Measurements from ENCODE around the gene POU2AF1.

The POU2AF1 gene

GRCh38 chr11:111388842-111389241 lies 9.8 kb upstream of the POU2AF1 start:
- Histone ChIP-seq H3K27ac (peak overlapping the region; percentile 50; the same call in 1 of the 2 replicates), H3K36me3 (no peaks in the 10 kb centered on the region), H3K4me3 (no peak overlapping the region), H4K20me1 (no peaks in the 10 kb centered on the region), H3K4me2 (peak overlapping the region; percentile 60), H3K27me3 (no peaks in the 10 kb centered on the region), H3K9ac (no peak overlapping the region), H3K4me1 (peaks cover 29% of the 10 kb centered on the region), H3K9me3 (peaks cover 23% of the 10 kb centered on the region)
- TF ChIP-seq Cebpa-rat (IDR thresholded peaks at IDR 0.05): no peak

DNA sequence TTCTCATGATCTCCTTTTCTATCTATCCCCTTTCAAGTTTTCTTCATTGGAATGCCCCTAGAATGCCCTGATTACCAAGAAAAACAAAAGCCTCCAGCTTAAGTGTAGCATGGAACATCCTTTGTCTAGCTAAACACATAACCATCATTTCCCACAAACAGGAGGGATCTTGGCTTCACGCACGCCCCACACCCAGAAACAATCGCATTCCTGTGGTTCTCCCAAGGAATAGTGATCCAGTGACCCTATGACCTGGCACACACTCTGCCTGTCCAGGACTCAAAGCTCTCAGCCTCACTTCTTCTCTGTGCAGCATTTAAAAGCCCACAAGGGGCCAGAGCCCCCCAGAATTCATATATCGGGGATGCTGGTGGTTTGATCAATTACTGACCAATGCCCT lies 9.3 kb upstream of the POU2AF1 start:
- no peak overlapping the region for H3K4me3 ChIP-seq
- H3K4me1 ChIP-seq: peaks cover 31% of the 10 kb centered on the region
- no peaks in the 10 kb centered on the region for H3K36me3 ChIP-seq
- TF ChIP-seq Cebpa-rat (IDR thresholded peaks at IDR 0.05): no peak
- H3K4me2 ChIP-seq: peak overlapping the region; percentile 60
- H3K27ac ChIP-seq: peak overlapping the region; percentile 50; the same call in 1 of the 2 replicates
- no peaks in the 10 kb centered on the region for H3K27me3 ChIP-seq
- H4K20me1 ChIP-seq: no peaks in the 10 kb centered on the region
- no peak overlapping the region for H3K9ac ChIP-seq
- peaks cover 25% of the 10 kb centered on the region for H3K9me3 ChIP-seq

DNA sequence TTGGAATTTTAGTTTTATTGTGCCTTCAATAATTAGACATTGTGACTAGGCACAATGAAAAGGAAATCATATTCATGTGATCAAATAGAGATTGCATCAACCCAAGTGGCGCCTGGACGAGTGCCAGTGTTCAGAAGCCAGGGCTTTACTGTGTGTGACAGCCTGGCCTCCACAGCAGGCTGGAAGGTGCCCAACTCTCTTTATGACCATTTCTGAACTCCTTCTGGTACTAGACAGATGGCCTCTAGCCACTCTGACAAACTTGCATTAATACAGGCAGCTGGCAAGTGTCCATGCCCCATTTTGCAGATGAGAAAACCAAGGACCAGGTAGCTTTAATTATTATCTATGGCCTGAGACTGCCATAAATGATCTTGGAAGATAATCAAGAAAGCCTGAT lies 8.3 kb upstream of the POU2AF1 start:
- no peak overlapping the region for H3K4me2 ChIP-seq
- no peak for TF ChIP-seq Cebpa-rat (IDR thresholded peaks at IDR 0.05)
- H3K4me1 ChIP-seq: peaks cover 41% of the 10 kb centered on the region
- no peaks in the 10 kb centered on the region for H4K20me1 ChIP-seq
- H3K27me3 ChIP-seq: no peaks in the 10 kb centered on the region
- H3K36me3 ChIP-seq: no peaks in the 10 kb centered on the region
- no peak overlapping the region for H3K9ac ChIP-seq
- H3K9me3 ChIP-seq: peaks cover 27% of the 10 kb centered on the region
- H3K4me3 ChIP-seq: no peak overlapping the region
- H3K27ac ChIP-seq: no peak overlapping the region

GRCh38 chr11:111386611-111387150 lies 7.6 kb upstream of the POU2AF1 start:
- Histone ChIP-seq H3K4me2 (no peak overlapping the region), H3K27ac (no peak overlapping the region), H3K9me3 (peaks cover 27% of the 10 kb centered on the region), H3K27me3 (no peaks in the 10 kb centered on the region), H3K9ac (no peak overlapping the region), H4K20me1 (no peaks in the 10 kb centered on the region), H3K36me3 (no peaks in the 10 kb centered on the region), H3K4me1 (peaks cover 48% of the 10 kb centered on the region), H3K4me3 (no peak overlapping the region)
- TF ChIP-seq Cebpa-rat (IDR thresholded peaks at IDR 0.05): no peak

DNA sequence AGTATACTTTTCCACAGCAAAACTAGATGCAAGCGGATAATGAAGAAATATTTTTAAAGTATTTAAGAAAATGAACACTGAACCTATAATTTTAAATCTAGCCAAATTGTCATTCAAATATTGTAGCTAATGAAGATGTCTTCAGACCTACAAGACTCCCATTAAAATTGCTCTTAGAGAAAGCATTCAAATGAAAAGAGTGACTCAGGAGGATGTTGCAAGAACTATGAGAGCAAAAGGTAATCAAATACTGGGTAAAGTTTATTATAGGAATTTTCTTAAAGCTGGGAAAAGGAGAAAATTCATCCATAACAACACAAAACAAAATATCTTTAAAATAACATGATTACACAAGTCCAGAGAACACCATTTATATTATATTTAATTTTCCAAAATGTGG lies 5.4 kb upstream of the POU2AF1 start:
- H3K4me2 ChIP-seq: no peak overlapping the region
- peaks cover 27% of the 10 kb centered on the region for H3K9me3 ChIP-seq
- H3K27ac ChIP-seq: no peak overlapping the region
- H3K36me3 ChIP-seq: no peaks in the 10 kb centered on the region
- no peaks in the 10 kb centered on the region for H3K27me3 ChIP-seq
- H3K4me3 ChIP-seq: no peak overlapping the region
- H3K4me1 ChIP-seq: peaks cover 53% of the 10 kb centered on the region
- H4K20me1 ChIP-seq: no peaks in the 10 kb centered on the region
- no peak for TF ChIP-seq Cebpa-rat (IDR thresholded peaks at IDR 0.05)
- H3K9ac ChIP-seq: no peak overlapping the region

DNA sequence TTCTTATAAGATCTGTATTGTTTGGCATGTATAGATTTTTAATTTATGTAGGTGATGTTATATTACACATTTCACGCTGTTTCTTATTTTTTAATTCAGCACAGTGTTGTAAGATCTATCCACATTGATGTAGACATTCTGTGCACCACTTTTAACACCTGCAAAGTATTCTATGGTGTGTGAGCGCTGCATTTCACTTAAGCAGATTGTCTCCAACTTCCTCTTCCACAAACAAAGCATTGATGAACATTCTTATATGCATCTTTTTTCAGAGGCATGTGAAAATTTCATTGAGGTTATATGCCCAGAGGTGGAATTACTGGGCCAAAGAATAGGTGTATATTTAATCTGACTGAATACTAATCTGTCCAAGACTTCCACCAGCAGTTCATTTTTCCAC lies 3.4 kb upstream of the POU2AF1 start:
- Histone ChIP-seq H3K4me2 (peak overlapping the region; percentile 88), H3K9me3 (peaks cover 23% of the 10 kb centered on the region), H3K4me3 (no peak overlapping the region), H3K9ac (no peak overlapping the region), H4K20me1 (no peaks in the 10 kb centered on the region), H3K27ac (peak overlapping the region; percentile 100), H3K27me3 (no peaks in the 10 kb centered on the region), H3K36me3 (no peaks in the 10 kb centered on the region), H3K4me1 (peaks cover 43% of the 10 kb centered on the region)
- TF ChIP-seq Cebpa-rat (IDR thresholded peaks at IDR 0.05): no peak

DNA sequence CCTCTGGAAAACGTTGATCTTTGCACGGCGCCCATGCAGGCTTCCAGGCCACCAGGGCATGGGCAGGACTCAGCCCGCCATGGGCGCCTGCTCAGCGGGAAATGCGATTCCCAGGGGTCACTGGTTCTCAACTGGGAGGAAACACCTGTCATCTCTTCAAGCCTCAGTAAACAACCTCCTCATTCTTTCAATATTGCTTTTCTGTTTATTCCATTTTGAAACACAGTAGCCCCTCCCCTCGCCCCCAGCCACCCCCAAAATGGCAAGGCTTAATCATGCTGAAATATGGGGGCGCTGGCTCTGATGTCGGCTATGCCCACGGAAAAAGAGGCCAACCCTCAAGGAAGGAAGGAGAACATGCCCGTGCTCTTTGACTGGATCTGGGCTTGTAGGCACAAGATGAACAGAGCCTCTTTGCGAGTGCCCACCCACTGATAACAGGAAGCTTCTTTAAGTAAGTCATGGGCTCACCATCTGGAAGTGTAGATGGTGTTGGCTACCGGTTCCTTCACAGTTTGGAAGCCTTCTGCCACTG lies 594 bp upstream of the POU2AF1 start:
- Histone ChIP-seq H3K4me2 (peak overlapping the region; percentile 88), H3K9ac (peak overlapping the region; percentile 96), H3K9me3 (0 out of 2 replicates have a peak, but pooled peaks cover 4% of the 10 kb centered on the region), H3K36me3 (peaks cover 3% of the 10 kb centered on the region; the same call in 1 of the 2 replicates), H3K4me3 (peak overlapping the region; percentile 69), H3K4me1 (peaks cover 71% of the 10 kb centered on the region), H4K20me1 (no peaks in the 10 kb centered on the region), H3K27me3 (no peaks in the 10 kb centered on the region), H3K27ac (peak overlapping the region; percentile 100)
- no peak for TF ChIP-seq Cebpa-rat (IDR thresholded peaks at IDR 0.05)

DNA sequence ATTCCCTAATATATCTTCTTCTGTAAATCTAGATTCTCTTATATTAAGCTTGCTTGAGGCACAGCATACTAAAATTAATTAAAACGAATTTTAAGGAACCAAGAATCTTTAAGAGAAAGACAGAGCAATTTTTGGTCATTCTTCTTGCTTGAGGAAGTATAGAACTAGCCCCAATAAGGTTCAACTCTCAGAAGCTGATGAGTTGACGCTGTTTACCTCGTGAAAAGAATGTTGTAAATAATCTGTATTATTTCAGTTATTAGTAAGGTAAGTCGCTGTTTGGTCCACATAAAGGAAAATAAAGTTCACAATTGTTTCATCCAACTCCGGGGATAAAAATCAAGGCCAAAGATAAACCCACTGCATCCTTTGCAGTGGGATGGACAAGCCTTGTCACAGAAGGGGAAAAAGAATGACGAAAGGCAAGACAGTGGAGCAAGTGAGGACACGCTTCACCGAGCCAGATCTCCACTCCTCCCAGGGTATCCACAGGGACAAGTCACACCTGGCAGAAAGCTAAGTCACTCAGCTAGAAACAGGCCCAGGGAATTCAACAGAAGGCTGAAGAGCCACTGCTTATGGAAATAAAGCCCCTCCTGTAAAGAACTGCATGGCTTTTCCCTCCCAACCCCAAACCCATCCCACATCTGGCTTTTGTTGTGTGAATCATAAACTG lies 752 bp downstream of the POU2AF1 start:
- H3K4me2 ChIP-seq: peak overlapping the region; percentile 88

GRCh38 chr11:111376181-111376871 lies 2.7 kb downstream of the POU2AF1 start:
- H3K9ac ChIP-seq: peak overlapping the region; percentile 96
- H3K36me3 ChIP-seq: peaks cover 33% of the 10 kb centered on the region
- H3K4me2 ChIP-seq: peak overlapping the region; percentile 88
- peak overlapping the region; percentile 100 for H3K27ac ChIP-seq
- no peak for TF ChIP-seq Cebpa-rat (IDR thresholded peaks at IDR 0.05)
- peaks cover 5% of the 10 kb centered on the region; the same call in 1 of the 2 replicates for H3K9me3 ChIP-seq
- peaks cover 79% of the 10 kb centered on the region for H3K4me1 ChIP-seq
- peaks cover 20% of the 10 kb centered on the region; the same call in 1 of the 2 replicates for H4K20me1 ChIP-seq
- H3K4me3 ChIP-seq: peak overlapping the region; percentile 69
- no peaks in the 10 kb centered on the region for H3K27me3 ChIP-seq

More for the DNA sequence above, 752 bp downstream of the POU2AF1 start:
- TF ChIP-seq Cebpa-rat (IDR thresholded peaks at IDR 0.05): 0 out of 2 replicates have a peak, but pooled peaks have one; percentile 17
- Histone ChIP-seq H3K9me3 (0 out of 2 replicates have a peak, but pooled peaks cover 1% of the 10 kb centered on the region), H3K36me3 (peaks cover 13% of the 10 kb centered on the region), H3K27me3 (no peaks in the 10 kb centered on the region), H3K27ac (peak overlapping the region; percentile 100), H3K9ac (peak overlapping the region; percentile 96), H3K4me1 (peaks cover 81% of the 10 kb centered on the region), H3K4me3 (peak overlapping the region; percentile 69), H4K20me1 (peaks cover 2% of the 10 kb centered on the region; the same call in 1 of the 2 replicates)
